Measurements from ENCODE around the gene SVEP1.

DNA sequence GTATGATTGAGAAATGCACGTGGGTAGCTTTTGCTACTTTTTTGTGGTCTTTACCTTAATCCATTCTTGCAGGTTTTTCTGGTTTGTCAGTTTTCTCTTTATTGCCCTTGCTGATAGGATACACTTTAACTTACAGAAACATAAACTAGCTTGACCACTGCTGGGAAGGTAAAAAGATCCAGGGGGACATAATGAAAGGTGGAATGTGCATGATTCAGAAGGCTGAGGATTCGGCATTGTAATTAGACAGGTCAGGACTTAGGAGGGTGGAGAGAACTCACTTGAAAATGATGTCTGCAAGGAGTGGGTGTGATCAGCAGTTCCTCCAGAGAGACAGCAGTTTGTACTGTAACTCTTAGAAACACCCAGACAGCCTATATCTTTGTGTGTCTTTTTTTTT, 222.0 kb downstream of the SVEP1 start:
- TF ChIP-seq TAF1 (IDR thresholded peaks at IDR 0.05; ENCODE audit: borderline replicate concordance, insufficient read depth, low read length) (no peak), POLR2AphosphoS5 (IDR thresholded peaks at IDR 0.05; ENCODE audit: low read depth, low read length) (no peak), SIN3A (IDR thresholded peaks at IDR 0.05; ENCODE audit: borderline replicate concordance, insufficient read depth, low read length) (no peak)
- TF ChIP-seq, protein P1, sequence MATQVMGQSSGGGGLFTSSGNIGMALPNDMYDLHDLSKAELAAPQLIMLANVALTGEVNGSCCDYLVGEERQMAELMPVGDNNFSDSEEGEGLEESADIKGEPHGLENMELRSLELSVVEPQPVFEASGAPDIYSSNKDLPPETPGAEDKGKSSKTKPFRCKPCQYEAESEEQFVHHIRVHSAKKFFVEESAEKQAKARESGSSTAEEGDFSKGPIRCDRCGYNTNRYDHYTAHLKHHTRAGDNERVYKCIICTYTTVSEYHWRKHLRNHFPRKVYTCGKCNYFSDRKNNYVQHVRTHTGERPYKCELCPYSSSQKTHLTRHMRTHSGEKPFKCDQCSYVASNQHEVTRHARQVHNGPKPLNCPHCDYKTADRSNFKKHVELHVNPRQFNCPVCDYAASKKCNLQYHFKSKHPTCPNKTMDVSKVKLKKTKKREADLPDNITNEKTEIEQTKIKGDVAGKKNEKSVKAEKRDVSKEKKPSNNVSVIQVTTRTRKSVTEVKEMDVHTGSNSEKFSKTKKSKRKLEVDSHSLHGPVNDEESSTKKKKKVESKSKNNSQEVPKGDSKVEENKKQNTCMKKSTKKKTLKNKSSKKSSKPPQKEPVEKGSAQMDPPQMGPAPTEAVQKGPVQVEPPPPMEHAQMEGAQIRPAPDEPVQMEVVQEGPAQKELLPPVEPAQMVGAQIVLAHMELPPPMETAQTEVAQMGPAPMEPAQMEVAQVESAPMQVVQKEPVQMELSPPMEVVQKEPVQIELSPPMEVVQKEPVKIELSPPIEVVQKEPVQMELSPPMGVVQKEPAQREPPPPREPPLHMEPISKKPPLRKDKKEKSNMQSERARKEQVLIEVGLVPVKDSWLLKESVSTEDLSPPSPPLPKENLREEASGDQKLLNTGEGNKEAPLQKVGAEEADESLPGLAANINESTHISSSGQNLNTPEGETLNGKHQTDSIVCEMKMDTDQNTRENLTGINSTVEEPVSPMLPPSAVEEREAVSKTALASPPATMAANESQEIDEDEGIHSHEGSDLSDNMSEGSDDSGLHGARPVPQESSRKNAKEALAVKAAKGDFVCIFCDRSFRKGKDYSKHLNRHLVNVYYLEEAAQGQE (IDR thresholded peaks at IDR 0.05; ENCODE audit: insufficient read depth in 1 of 2, low read depth in 2 of 2, low read length in 2 of 2): no peak
